H9 (cell line): ENCODE data around the gene CSNK1A1. TPM values are rescaled to one million over a fixed set of nuclear protein-coding genes. Genes with fewer than 3 reads are reported as not detected.
"Not testable (repeated sequence)": the region's sequence is repeated elsewhere in the genome, so short reads cannot be mapped to it uniquely, and the experiment has no call there.

Experiments
- DNase-seq: peaks from one replicate; pipeline ENCODE4 v3.0.0-alpha.2; 2017
- H2AFZ ChIP-seq: one replicate; pipeline ENCODE4 v1.6.1; 2013; ENCODE audit warnings: mild to moderate bottlenecking, low read length, control low read depth, moderate library complexity
- H2AK5ac ChIP-seq: 2 replicates; pipeline ENCODE4 v1.6.1; 2013; ENCODE audit warnings: low read length, control low read depth, mixed read lengths; ENCODE audit not compliant: insufficient read length
- H2BK120ac ChIP-seq: one replicate; pipeline ENCODE4 v1.6.1; 2013; ENCODE audit warnings: low read depth, mild to moderate bottlenecking, low read length, control low read depth, inconsistent platforms; ENCODE audit not compliant: poor library complexity, severe bottlenecking
- H2BK12ac ChIP-seq: 2 replicates; pipeline ENCODE4 v1.6.1; 2013; ENCODE audit warnings: low read length, control low read depth, mixed read lengths, low read depth; ENCODE audit not compliant: insufficient read length
- H2BK15ac ChIP-seq: 2 replicates; pipeline ENCODE4 v1.6.1; 2013; ENCODE audit warnings: low read depth, low read length, control low read depth
- H2BK20ac ChIP-seq: one replicate; pipeline ENCODE4 v1.6.1; 2013; ENCODE audit warnings: low read depth, mild to moderate bottlenecking, low read length, control low read depth, inconsistent platforms; ENCODE audit not compliant: poor library complexity, severe bottlenecking
- H2BK5ac ChIP-seq: 2 replicates; pipeline ENCODE4 v1.6.1; 2013; ENCODE audit warnings: low read length, control low read depth, mixed read lengths; ENCODE audit not compliant: insufficient read length
- H3K14ac ChIP-seq: 2 replicates; pipeline ENCODE4 v1.6.1; 2013; ENCODE audit warnings: low read length, control low read depth; ENCODE audit not compliant: insufficient read depth
- H3K18ac ChIP-seq: 2 replicates; pipeline ENCODE4 v1.6.1; 2013; ENCODE audit warnings: low read depth, mild to moderate bottlenecking, mixed read lengths, low read length, control low read depth; ENCODE audit not compliant: insufficient read length
- H3K23ac ChIP-seq: 2 replicates; pipeline ENCODE4 v1.6.1; 2013; ENCODE audit warnings: low read length, control low read depth, mixed read lengths, low read depth; ENCODE audit not compliant: insufficient read length
- H3K23me2 ChIP-seq: 2 replicates; pipeline ENCODE4 v1.6.1; 2013; ENCODE audit warnings: low read depth, mild to moderate bottlenecking, mixed read lengths, low read length, control low read depth; ENCODE audit not compliant: insufficient read length, poor library complexity, severe bottlenecking
- H3K27ac ChIP-seq: 2 replicates; pipeline ENCODE4 v1.5.1; 2013; ENCODE audit warnings: low read length, control low read depth, mixed read lengths, low read depth; ENCODE audit not compliant: insufficient read length
- H3K27me3 ChIP-seq: 2 replicates; pipeline ENCODE4 v1.6.1; 2013; ENCODE audit warnings: low read length, control low read depth, inconsistent platforms; ENCODE audit not compliant: insufficient read depth
- H3K4ac ChIP-seq: 2 replicates; pipeline ENCODE4 v1.6.1; 2013; ENCODE audit warnings: low read depth, mild to moderate bottlenecking, control low read depth, inconsistent platforms, low read length, moderate library complexity
- H3K4me1 ChIP-seq: 2 replicates; pipeline ENCODE4 v1.6.1; 2013; ENCODE audit warnings: low read length, control low read depth, inconsistent platforms; ENCODE audit not compliant: insufficient read depth
- H3K4me2 ChIP-seq: 2 replicates; pipeline ENCODE4 v1.6.1; 2013; ENCODE audit warnings: low read length, control low read depth, mixed read lengths; ENCODE audit not compliant: insufficient read length, insufficient read depth
- H3K56ac ChIP-seq: 2 replicates; pipeline ENCODE4 v1.6.1; 2013; ENCODE audit warnings: low read depth, mild to moderate bottlenecking, mixed read lengths, low read length, control low read depth; ENCODE audit not compliant: insufficient read length
- H3K79me1 ChIP-seq: 2 replicates; pipeline ENCODE4 v1.6.1; 2013; ENCODE audit warnings: low read depth, mild to moderate bottlenecking, moderate library complexity, low read length, control low read depth, inconsistent platforms; ENCODE audit not compliant: insufficient read depth, poor library complexity, severe bottlenecking
- H3K79me2 ChIP-seq: 2 replicates; pipeline ENCODE4 v1.6.1; 2013; ENCODE audit warnings: low read length, control low read depth, inconsistent platforms; ENCODE audit not compliant: insufficient read depth
- H3K9ac ChIP-seq: 2 replicates; pipeline ENCODE4 v1.6.1; 2013; ENCODE audit warnings: low read length, control low read depth, mixed read lengths; ENCODE audit not compliant: insufficient read length; ENCODE audit errors: extremely low read depth
- H3K9me3 ChIP-seq: one replicate; pipeline ENCODE4 v1.6.1; 2013; ENCODE audit warnings: low read depth, low read length, inconsistent platforms; ENCODE audit not compliant: control insufficient read depth
- H3T11ph ChIP-seq: one replicate; pipeline ENCODE4 v1.6.1; 2013; ENCODE audit warnings: mild to moderate bottlenecking, low read length, control low read depth, inconsistent platforms
- H4K20me1 ChIP-seq: one replicate; pipeline ENCODE4 v1.6.1; 2013; ENCODE audit not compliant: control insufficient read depth, insufficient read length, insufficient read depth
- H4K5ac ChIP-seq: 2 replicates; pipeline ENCODE4 v1.6.1; 2013; ENCODE audit warnings: low read depth, mild to moderate bottlenecking, mixed read lengths, low read length, control low read depth; ENCODE audit not compliant: insufficient read length
- H4K8ac ChIP-seq: replicated peaks from 2 replicates; pipeline ENCODE4 v1.6.1; 2013; ENCODE audit warnings: low read length, control low read depth, mixed read lengths, low read depth; ENCODE audit not compliant: insufficient read length
- H4K91ac ChIP-seq: 2 replicates; pipeline ENCODE4 v1.6.1; 2013; ENCODE audit warnings: low read depth, mild to moderate bottlenecking, moderate library complexity, mixed read lengths, low read length, control low read depth; ENCODE audit not compliant: insufficient read length
- H3K27ac Mint-ChIP-seq, 3 experiments: 2 replicates in 2 of 3; 3 replicates in 1 of 3; pipeline ENCODE4 v1.8.0; 2020 to 2021; ENCODE audit warnings: mixed read lengths in 3 of 3, mild to moderate bottlenecking in 1 of 3, moderate library complexity in 1 of 3
- H3K27me3 Mint-ChIP-seq: 2 replicates; pipeline ENCODE4 v1.8.0; 2021; ENCODE audit warnings: low read depth, mild to moderate bottlenecking, moderate library complexity, mixed read lengths
- H3K36me3 Mint-ChIP-seq, 3 experiments: 2 replicates in 2 of 3; 3 replicates in 1 of 3; pipeline ENCODE4 v1.8.0; 2020 to 2021; ENCODE audit warnings: low read depth in 3 of 3, mixed read lengths in 3 of 3; ENCODE audit not compliant: insufficient read depth in 1 of 3
- H3K4me1 Mint-ChIP-seq, 2 experiments: 2 replicates each; pipeline ENCODE4 v1.8.0; 2020; ENCODE audit warnings: mixed read lengths in 2 of 2
- H3K4me3 Mint-ChIP-seq, 2 experiments: 2 replicates in 1 of 2; 3 replicates in 1 of 2; pipeline ENCODE4 v1.8.0; 2020 to 2021; ENCODE audit warnings: mild to moderate bottlenecking in 2 of 2, mixed read lengths in 2 of 2, moderate library complexity in 1 of 2
- H3K9me3 Mint-ChIP-seq, 2 experiments: 2 replicates in 1 of 2; 3 replicates in 1 of 2; pipeline ENCODE4 v1.8.0; 2020; ENCODE audit warnings: mild to moderate bottlenecking in 2 of 2, mixed read lengths in 2 of 2, moderate library complexity in 1 of 2
- WGBS: extraction: QIAGEN DNeasy Blood & Tissue Kit; methylation state at CpG from one replicate; pipeline ENCODE4 v1.1.7; 2013; ENCODE audit warnings: missing lambda C conversion rate, low lambda C conversion rate, mixed read lengths; ENCODE audit not compliant: insufficient read length; ENCODE audit errors: extremely low coverage; 5-methylcytosine and 5-hydroxymethylcytosine counted together
- total RNA-seq: library from RNA; stranded (reverse); gene quantifications from 2 replicates; pipeline ENCODE4 v1.2.1, GENCODE V29; 2021
- TF ChIP-seq, protein P1 (sequence below): fragments of 200-600 bp; sonication (generic); conservative IDR thresholded peaks from 3 replicates; pipeline ENCODE4 v1.8.0; 2021; ENCODE audit warnings: antibody characterized with exemption, mild to moderate bottlenecking

The CSNK1A1 gene
- total RNA-seq, 1 experiment from 2014 or later: 310 TPM

DNA sequence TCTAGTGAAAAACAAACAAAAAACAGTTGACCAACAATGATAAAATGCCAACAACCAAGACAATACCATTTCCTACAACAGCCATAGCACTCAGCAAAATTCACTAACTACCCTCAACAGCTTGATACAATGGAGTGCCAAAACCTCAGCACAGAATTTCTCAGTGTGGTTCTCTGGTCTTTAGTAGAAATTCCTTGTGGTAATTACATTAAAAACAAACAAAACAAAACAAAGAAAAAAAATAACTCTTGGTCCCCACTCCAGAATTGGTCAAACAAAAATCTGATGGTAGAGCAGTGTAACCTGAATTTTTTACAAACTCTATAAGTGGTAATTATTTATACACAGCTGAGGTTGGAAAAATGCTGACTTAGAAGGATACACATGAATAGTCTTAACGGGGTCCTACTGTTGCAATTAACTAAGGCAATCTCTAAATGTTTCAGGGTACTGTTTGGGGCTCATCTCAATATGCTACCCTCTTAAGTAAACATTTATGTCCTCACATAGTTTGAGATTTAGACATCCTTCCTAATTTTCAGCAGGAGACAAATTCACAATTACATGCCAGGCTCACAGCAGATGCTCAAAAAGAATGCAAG lies 13.8 kb downstream of the CSNK1A1 start:
- H4K20me1 ChIP-seq: no peaks in the 10 kb centered on the region
- peak overlapping the region; percentile 42 to 88 (median 70); a peak in 6 of 7 replicates for H3K27ac Mint-ChIP-seq

DNA sequence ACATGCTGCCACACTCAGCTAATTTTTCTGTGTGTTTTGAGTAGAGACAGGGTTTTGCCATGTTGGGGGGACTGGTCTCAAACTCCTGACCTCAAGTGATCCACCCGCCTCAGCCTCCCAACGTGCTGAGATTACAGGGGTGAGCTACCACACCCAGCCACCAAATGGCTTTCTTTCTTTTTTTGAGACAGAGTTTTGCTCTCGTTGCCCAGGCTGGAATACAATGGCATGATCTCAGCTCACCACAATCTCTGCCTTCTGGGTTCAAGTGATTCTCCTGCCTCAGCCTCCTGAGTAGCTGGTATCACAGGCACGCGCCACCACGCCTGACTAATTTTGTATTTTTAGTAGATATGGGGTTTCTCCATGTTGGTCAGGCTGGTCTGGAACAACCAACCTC lies 15.5 kb downstream of the CSNK1A1 start:
- not testable (repeated sequence) for H3K4me2 ChIP-seq, H4K91ac ChIP-seq, H3K9me3 Mint-ChIP-seq, H4K20me1 ChIP-seq, H3K23ac ChIP-seq, H2BK120ac ChIP-seq, H3K9me3 ChIP-seq, H3K79me1 ChIP-seq, H2AK5ac ChIP-seq, H3K27me3 Mint-ChIP-seq, H3K4me3 Mint-ChIP-seq, H3K27ac ChIP-seq, H2BK15ac ChIP-seq, H3K4ac ChIP-seq, H3K4me1 ChIP-seq, H2BK12ac ChIP-seq, H4K5ac ChIP-seq, H3K23me2 ChIP-seq, H2BK5ac ChIP-seq, DNase-seq, H3K56ac ChIP-seq, H3K9ac ChIP-seq, H2BK20ac ChIP-seq, H2AFZ ChIP-seq, H3T11ph ChIP-seq, H3K14ac ChIP-seq, H3K27me3 ChIP-seq, H4K8ac ChIP-seq, H3K18ac ChIP-seq
- WGBS: no CpG with 5 or more reads among the region's 6 CpGs
- peaks cover 80% of the 10 kb centered on the region; the same call in 1 of the 2 replicates for H3K79me2 ChIP-seq
- peak overlapping the region in 2 of 3 experiments; percentile 18 to 56; a peak in 3 of 7 replicates for H3K27ac Mint-ChIP-seq
- H3K4me1 Mint-ChIP-seq: peaks cover 33 to 40% of the 10 kb centered on the region in 2 experiments
- H3K36me3 Mint-ChIP-seq: peaks cover 7 to 45% (median 42%) of the 10 kb centered on the region in 3 experiments; a peak in 6 of 7 replicates

More for the DNA sequence above, 13.8 kb downstream of the CSNK1A1 start:
- H3K27me3 ChIP-seq: no peaks in the 10 kb centered on the region
- no peaks in the 10 kb centered on the region for H3K27me3 Mint-ChIP-seq
- H3K79me1 ChIP-seq: no peaks in the 10 kb centered on the region
- no peak overlapping the region for H4K91ac ChIP-seq
- no peak overlapping the region for H4K5ac ChIP-seq
- peaks cover 12 to 51% (median 47%) of the 10 kb centered on the region in 3 experiments; a peak in 6 of 7 replicates for H3K36me3 Mint-ChIP-seq
- H2AK5ac ChIP-seq: no peak overlapping the region
- H3K9me3 ChIP-seq: no peaks in the 10 kb centered on the region
- H3K4me3 Mint-ChIP-seq: no peak overlapping the region
- no peak overlapping the region for H2BK15ac ChIP-seq
- peaks cover 82% of the 10 kb centered on the region; the same call in 1 of the 2 replicates for H3K79me2 ChIP-seq
- no peak overlapping the region for H3K18ac ChIP-seq
- no peak overlapping the region for H2AFZ ChIP-seq
- H3K4ac ChIP-seq: no peak overlapping the region
- H2BK120ac ChIP-seq: no peak overlapping the region
- no peak overlapping the region for H3K14ac ChIP-seq
- no peak overlapping the region for H2BK20ac ChIP-seq
- no peak overlapping the region for H3K4me2 ChIP-seq
- TF ChIP-seq, protein P1, sequence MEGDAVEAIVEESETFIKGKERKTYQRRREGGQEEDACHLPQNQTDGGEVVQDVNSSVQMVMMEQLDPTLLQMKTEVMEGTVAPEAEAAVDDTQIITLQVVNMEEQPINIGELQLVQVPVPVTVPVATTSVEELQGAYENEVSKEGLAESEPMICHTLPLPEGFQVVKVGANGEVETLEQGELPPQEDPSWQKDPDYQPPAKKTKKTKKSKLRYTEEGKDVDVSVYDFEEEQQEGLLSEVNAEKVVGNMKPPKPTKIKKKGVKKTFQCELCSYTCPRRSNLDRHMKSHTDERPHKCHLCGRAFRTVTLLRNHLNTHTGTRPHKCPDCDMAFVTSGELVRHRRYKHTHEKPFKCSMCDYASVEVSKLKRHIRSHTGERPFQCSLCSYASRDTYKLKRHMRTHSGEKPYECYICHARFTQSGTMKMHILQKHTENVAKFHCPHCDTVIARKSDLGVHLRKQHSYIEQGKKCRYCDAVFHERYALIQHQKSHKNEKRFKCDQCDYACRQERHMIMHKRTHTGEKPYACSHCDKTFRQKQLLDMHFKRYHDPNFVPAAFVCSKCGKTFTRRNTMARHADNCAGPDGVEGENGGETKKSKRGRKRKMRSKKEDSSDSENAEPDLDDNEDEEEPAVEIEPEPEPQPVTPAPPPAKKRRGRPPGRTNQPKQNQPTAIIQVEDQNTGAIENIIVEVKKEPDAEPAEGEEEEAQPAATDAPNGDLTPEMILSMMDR: no peak
- H3K27ac ChIP-seq: no peak overlapping the region
- H3K23me2 ChIP-seq: no peaks in the 10 kb centered on the region
- no peak overlapping the region for H2BK12ac ChIP-seq
- no peak overlapping the region for H3K23ac ChIP-seq
- no peak overlapping the region for H3K9ac ChIP-seq
- no peak overlapping the region for H3T11ph ChIP-seq
- no peak overlapping the region for H2BK5ac ChIP-seq
- H4K8ac ChIP-seq: no peak overlapping the region
- no peaks in the 10 kb centered on the region; a peak in 1 of 5 replicates for H3K9me3 Mint-ChIP-seq
- no peaks in the 10 kb centered on the region for H3K4me1 ChIP-seq
- no peak overlapping the region for H3K56ac ChIP-seq
- no CpG with 5 or more reads among the region's 1 CpG for WGBS
- peaks cover 32 to 35% of the 10 kb centered on the region in 2 experiments for H3K4me1 Mint-ChIP-seq
- no peak for DNase-seq
